Naive thymus-derived CD4-positive, alpha-beta T cell (primary cell): ENCODE data around the gene URGCP. TPM values are rescaled to one million over a fixed set of nuclear protein-coding genes. Genes with fewer than 3 reads are reported as not detected.
A peak's percentile ranks its signal among the peaks of the same experiment; 100 is the strongest.

Experiments
- ATAC-seq: fragments of 150-1000 bp; cut with Tn5 transposase; 2 replicates; pipeline ENCODE4 v1.10.0; 2021; ENCODE audit warnings: mild to moderate bottlenecking, moderate library complexity
- CTCF ChIA-PET: fragments of 350-600 bp; sonication (Branson Sonifier 250); formaldehyde crosslinking; loops from one replicate; lab custom pipeline; 2021; ENCODE audit warnings: antibody characterized with exemption; lab: Charles Lee
- POLR2A ChIA-PET: fragments of 350-600 bp; sonication (Branson Sonifier 250); formaldehyde crosslinking; loops from one replicate; lab custom pipeline; 2021; ENCODE audit warnings: antibody characterized with exemption, inconsistent platforms; lab: Charles Lee
- DNase-seq, 9 donors: peaks; one replicate each; pipeline versions ENCODE4 v3.0.0 to v3.0.0-alpha.2; 2020 to 2022; ENCODE audit warnings: mixed read lengths in 1 of 9
- H3K27ac ChIP-seq: one replicate; pipeline ENCODE4 v1.7.0; 2013; ENCODE audit warnings: mild to moderate bottlenecking, low read depth, low read length, moderate library complexity
- H3K27me3 ChIP-seq, 2 donors: one replicate each; pipeline ENCODE4 v1.7.0; 2013; ENCODE audit warnings: low read length in 2 of 2, mild to moderate bottlenecking in 2 of 2, moderate library complexity in 2 of 2; ENCODE audit not compliant: control insufficient read depth in 2 of 2, insufficient read depth in 2 of 2
- H3K36me3 ChIP-seq, 3 experiments: 1 replicate in 2 of 3; 2 replicates in 1 of 3; pipeline ENCODE4 v1.7.0; 2013; ENCODE audit warnings: low read length in 3 of 3, mild to moderate bottlenecking in 3 of 3, moderate library complexity in 1 of 3; ENCODE audit not compliant: insufficient read depth in 3 of 3, control insufficient read depth in 2 of 3
- H3K4me1 ChIP-seq, 2 donors: one replicate each; pipeline ENCODE4 v1.7.0; 2013; ENCODE audit warnings: low read length in 2 of 2, mild to moderate bottlenecking in 2 of 2, moderate library complexity in 1 of 2; ENCODE audit not compliant: control insufficient read depth in 2 of 2, insufficient read depth in 2 of 2
- H3K4me3 ChIP-seq: 2 replicates; pipeline ENCODE4 v1.7.0; 2013; ENCODE audit warnings: mild to moderate bottlenecking, low read length
- H3K9me3 ChIP-seq, 3 experiments: 1 replicate in 2 of 3; 2 replicates in 1 of 3; pipeline ENCODE4 v1.7.0; 2013; ENCODE audit warnings: low read length in 3 of 3; ENCODE audit not compliant: control insufficient read depth in 2 of 3
- H3K27ac Mint-ChIP-seq, 9 donors: one replicate each; pipeline ENCODE4 v1.8.0; 2020 to 2022; ENCODE audit warnings: mixed read lengths in 9 of 9, mild to moderate bottlenecking in 8 of 9, moderate library complexity in 5 of 9, inconsistent platforms in 2 of 9
- H3K27me3 Mint-ChIP-seq, 5 donors: one replicate each; pipeline ENCODE4 v1.8.0; 2021 to 2022; ENCODE audit warnings: mixed read lengths in 5 of 5, mild to moderate bottlenecking in 1 of 5
- H3K36me3 Mint-ChIP-seq, 5 donors: one replicate each; pipeline ENCODE4 v1.8.0; 2020 to 2022; ENCODE audit warnings: mixed read lengths in 5 of 5, mild to moderate bottlenecking in 3 of 5, inconsistent platforms in 1 of 5
- H3K4me1 Mint-ChIP-seq, 7 donors: one replicate each; pipeline ENCODE4 v1.8.0; 2020 to 2022; ENCODE audit warnings: mixed read lengths in 7 of 7, mild to moderate bottlenecking in 3 of 7, inconsistent platforms in 1 of 7
- H3K4me3 Mint-ChIP-seq, 10 donors: one replicate each; pipeline ENCODE4 v1.8.0; 2020 to 2022; ENCODE audit warnings: mild to moderate bottlenecking in 10 of 10, mixed read lengths in 10 of 10, moderate library complexity in 6 of 10, inconsistent platforms in 2 of 10
- H3K9me3 Mint-ChIP-seq, 11 donors: one replicate each; pipeline ENCODE4 v1.8.0; 2020 to 2022; ENCODE audit warnings: mixed read lengths in 11 of 11, mild to moderate bottlenecking in 4 of 11, inconsistent platforms in 1 of 11, moderate library complexity in 1 of 11
- intact Hi-C, 2 donors: fragments of 100-400 bp; cut with micrococcal nuclease; formaldehyde crosslinking; loops; one replicate each; pipeline ENCODE4 v1.15.1; 2023
- polyA plus RNA-seq, 2 donors: library from polyadenylated mRNA; unstranded; fragments of 300-500 nt; fragmentation: Illumina TruSeq; gene quantifications; one replicate each; pipeline ENCODE4 v1.2.3, GENCODE V29; 2021
- total RNA-seq, 6 experiments: library from RNA in 5 of 6; stranded (reverse) in 5 of 6; gene quantifications; 1 replicate in 5 of 6; 2 replicates in 1 of 6; pipeline ENCODE4 v1.2.3 and lab custom pipeline; 2021 to 2026

Gene URGCP
- total and polyA plus RNA-seq, 7 experiments from 2014 or later = 20.0 to 40.6 (median 26.8) TPM

- Histone ChIP-seq H3K4me3 (no peak overlapping the region), H3K9me3 (no peaks in the 10 kb centered on the region), H3K36me3 (peaks cover 0 to 7% (median 7%) of the 10 kb centered on the region in 3 experiments), H3K27ac (no peak overlapping the region), H3K27me3 (no peaks in the 10 kb centered on the region), H3K4me1 (peaks cover 8 to 10% of the 10 kb centered on the region in 2 donors)
- ATAC-seq (no peak), DNase-seq (no peak)
- peaks cover 3 to 21% (median 7%) of the 10 kb centered on the region in 5 donors for H3K36me3 Mint-ChIP-seq
- H3K9me3 Mint-ChIP-seq = peaks cover 0 to 1% (median 0%) of the 10 kb centered on the region in 11 donors
- H3K27ac Mint-ChIP-seq = no peak overlapping the region
- CTCF ChIA-PET = interaction anchor here (0.5 kb wide), 1 partner anchor 8 kb away, joined by 4 read pairs; no protein-coding TSS in a partner anchor
- H3K4me3 Mint-ChIP-seq = no peak overlapping the region
- H3K27me3 Mint-ChIP-seq = no peaks in the 10 kb centered on the region
- H3K4me1 Mint-ChIP-seq = peaks cover 26 to 59% (median 49%) of the 10 kb centered on the region in 7 donors
- intact Hi-C loops = loop anchor here in 1 of 2 donors (5.0 kb wide), 1 partner anchor 37 kb away; the partner anchor contains the start of gene UBE2D4
- POLR2A ChIA-PET = interaction anchor here (2.1 kb wide), 1 partner anchor 21 kb away, joined by 6 read pairs; the partner anchor contains the start of gene MRPS24
Measured at GRCh38 chr7:43890468-43890867, 15.9 kb downstream of the URGCP start.

- intact Hi-C loops = no loop called here
- POLR2A ChIA-PET = no interaction called here
- H3K4me3 ChIP-seq = no peak overlapping the region
- H3K36me3 Mint-ChIP-seq = peaks cover 3 to 23% (median 7%) of the 10 kb centered on the region in 5 donors
- DNase-seq (no peak), ATAC-seq (no peak)
- H3K9me3 ChIP-seq = no peaks in the 10 kb centered on the region
- no peaks in the 10 kb centered on the region for H3K27me3 ChIP-seq
- CTCF ChIA-PET = no interaction called here
- H3K36me3 ChIP-seq = peaks cover 0 to 15% (median 14%) of the 10 kb centered on the region in 3 experiments
- H3K4me1 ChIP-seq = peaks cover 8 to 10% of the 10 kb centered on the region in 2 donors
- H3K27ac Mint-ChIP-seq = peak overlapping the region in 1 of 9 donors; percentile 29
- peaks cover 26 to 49% (median 43%) of the 10 kb centered on the region in 7 donors for H3K4me1 Mint-ChIP-seq
- H3K27me3 Mint-ChIP-seq = no peaks in the 10 kb centered on the region
- peak overlapping the region in 2 of 10 donors; percentile 9 to 37 for H3K4me3 Mint-ChIP-seq
- no peak overlapping the region for H3K27ac ChIP-seq
- H3K9me3 Mint-ChIP-seq = peaks cover 0 to 1% (median 0%) of the 10 kb centered on the region in 11 donors
Measured at GRCh38 chr7:43888993-43889945, 17.1 kb downstream of the URGCP start.

- DNase-seq (no peak), ATAC-seq (no peak)
- Histone ChIP-seq H3K4me3 (no peak overlapping the region), H3K27ac (no peak overlapping the region), H3K27me3 (no peaks in the 10 kb centered on the region), H3K9me3 (no peaks in the 10 kb centered on the region), H3K4me1 (no peaks in the 10 kb centered on the region), H3K36me3 (peaks cover 12 to 49% (median 29%) of the 10 kb centered on the region in 3 experiments)
- Mint-ChIP-seq H3K4me3 (no peak overlapping the region), H3K27me3 (no peaks in the 10 kb centered on the region), H3K27ac (no peak overlapping the region), H3K36me3 (peaks cover 9 to 44% (median 15%) of the 10 kb centered on the region in 5 donors), H3K4me1 (peaks cover 3 to 18% (median 12%) of the 10 kb centered on the region in 7 donors), H3K9me3 (no peaks in the 10 kb centered on the region)
- ChIA-PET CTCF (no interaction called here), POLR2A (no interaction called here)
- intact Hi-C loops = no loop called here
Measured at GRCh38 chr7:43884617-43885016, 21.8 kb downstream of the URGCP start.

GRCh38 chr7:43884209-43884608, 22.2 kb downstream of the URGCP start:
- H3K4me3 ChIP-seq = no peak overlapping the region
- intact Hi-C loops = no loop called here
- no peaks in the 10 kb centered on the region for H3K9me3 ChIP-seq
- H3K27ac Mint-ChIP-seq = no peak overlapping the region
- POLR2A ChIA-PET = no interaction called here
- CTCF ChIA-PET = no interaction called here
- no peak overlapping the region for H3K27ac ChIP-seq
- no peak overlapping the region for H3K4me3 Mint-ChIP-seq
- H3K36me3 ChIP-seq = peaks cover 12 to 53% (median 29%) of the 10 kb centered on the region in 3 experiments
- H3K36me3 Mint-ChIP-seq = peaks cover 9 to 46% (median 15%) of the 10 kb centered on the region in 5 donors
- no peaks in the 10 kb centered on the region for H3K27me3 Mint-ChIP-seq
- no peaks in the 10 kb centered on the region for H3K27me3 ChIP-seq
- DNase-seq (no peak), ATAC-seq (no peak)
- H3K4me1 Mint-ChIP-seq = peaks cover 0 to 14% (median 8%) of the 10 kb centered on the region in 7 donors
- no peaks in the 10 kb centered on the region for H3K9me3 Mint-ChIP-seq
- H3K4me1 ChIP-seq = no peaks in the 10 kb centered on the region

- Mint-ChIP-seq H3K36me3 (peaks cover 18 to 78% (median 26%) of the 10 kb centered on the region in 5 donors), H3K4me3 (no peak overlapping the region), H3K27me3 (no peaks in the 10 kb centered on the region), H3K27ac (peak overlapping the region in 1 of 9 donors; percentile 23), H3K9me3 (no peaks in the 10 kb centered on the region), H3K4me1 (peaks cover 0 to 7% (median 0%) of the 10 kb centered on the region in 7 donors)
- Histone ChIP-seq H3K9me3 (no peaks in the 10 kb centered on the region), H3K36me3 (peaks cover 15 to 83% (median 23%) of the 10 kb centered on the region in 3 experiments), H3K27me3 (no peaks in the 10 kb centered on the region), H3K27ac (no peak overlapping the region), H3K4me1 (no peaks in the 10 kb centered on the region), H3K4me3 (no peak overlapping the region)
- POLR2A ChIA-PET = interaction anchor here (0.6 kb wide), 1 partner anchor 1991 kb away, joined by 3 read pairs; no protein-coding TSS in a partner anchor
- ATAC-seq = no peak
- intact Hi-C loops = no loop called here
- no peak for DNase-seq
- CTCF ChIA-PET = interaction anchor here (0.6 kb wide), 1 partner anchor 79 kb away, joined by 3 read pairs; no protein-coding TSS in a partner anchor
Measured at GRCh38 chr7:43880596-43880995, 25.8 kb downstream of the URGCP start.

- POLR2A ChIA-PET = interaction anchor here (0.7 to 0.8 kb wide), 2 partner anchors 10 to 71 kb away, joined by 3 read pairs; partner anchors contain the start of gene MRPS24
- Mint-ChIP-seq H3K27me3 (no peaks in the 10 kb centered on the region), H3K27ac (no peak overlapping the region), H3K36me3 (peaks cover 18 to 74% (median 33%) of the 10 kb centered on the region in 5 donors), H3K9me3 (no peaks in the 10 kb centered on the region), H3K4me3 (no peak overlapping the region), H3K4me1 (peaks cover 0 to 7% (median 0%) of the 10 kb centered on the region in 7 donors)
- intact Hi-C loops = no loop called here
- ATAC-seq = no peak
- Histone ChIP-seq H3K36me3 (peaks cover 15 to 82% (median 17%) of the 10 kb centered on the region in 3 experiments), H3K4me3 (no peak overlapping the region), H3K4me1 (no peaks in the 10 kb centered on the region), H3K9me3 (no peaks in the 10 kb centered on the region), H3K27ac (no peak overlapping the region), H3K27me3 (no peaks in the 10 kb centered on the region)
- DNase-seq = no peak
- CTCF ChIA-PET = interaction anchor here (0.6 kb wide), 1 partner anchor 144 kb away, joined by 5 read pairs; no protein-coding TSS in a partner anchor
Measured at GRCh38 chr7:43879477-43879876, 26.9 kb downstream of the URGCP start.
